GM21367 (cell line): ENCODE results near the gene PRR23E.

Experiments used
- ATAC-seq: cut with Tn5 transposase; IDR thresholded peaks from one replicate; pipeline ENCODE4 v1.9.1; 2021; ENCODE audit not compliant: unreplicated experiment

Gene PRR23E

DNA sequence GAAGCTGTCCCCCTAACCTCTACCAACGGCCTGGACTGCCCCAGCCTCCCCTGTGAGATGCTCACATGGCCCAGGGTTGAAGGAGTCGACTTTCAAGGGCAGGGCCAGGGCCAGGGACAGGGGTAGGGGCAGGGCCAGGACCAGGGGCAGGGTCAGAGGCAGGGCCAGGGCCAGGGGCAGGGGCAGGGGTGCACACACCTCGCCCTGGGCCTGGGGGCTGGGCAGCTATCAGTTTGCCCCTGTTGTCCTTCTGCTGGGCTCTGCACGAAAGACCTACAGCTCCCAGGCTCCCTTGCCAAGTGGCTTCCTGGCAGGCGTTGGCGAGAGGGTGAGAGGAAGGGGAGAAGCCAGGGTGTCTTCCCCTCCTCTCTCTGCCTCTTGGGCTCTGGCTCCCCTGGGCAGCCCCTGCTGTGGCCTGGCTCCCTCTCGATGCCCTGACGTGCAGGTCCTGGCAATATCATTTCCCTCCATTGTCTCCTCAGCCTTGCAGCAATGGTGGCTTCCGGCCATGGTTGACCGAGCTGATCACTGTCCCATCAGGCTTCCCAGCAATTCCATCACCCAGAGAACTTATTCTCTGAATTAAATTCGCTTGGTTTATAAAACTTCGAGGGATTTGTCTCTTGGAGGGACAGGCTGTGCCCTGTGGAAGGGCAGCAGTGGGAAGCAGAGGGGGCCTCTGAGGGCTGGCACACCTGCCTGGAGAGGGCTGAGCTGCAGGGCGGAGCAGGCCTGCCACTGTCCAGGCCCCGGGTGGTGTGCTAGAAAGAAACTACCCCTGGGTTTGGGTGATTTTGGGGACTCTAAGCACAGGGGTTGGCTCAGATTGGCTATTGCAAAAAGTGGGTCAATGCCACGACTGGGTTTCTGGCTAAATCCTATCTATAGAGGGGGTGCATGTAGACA lies 13.9 kb downstream of the PRR23E start:
- ATAC-seq = no peak

DNA sequence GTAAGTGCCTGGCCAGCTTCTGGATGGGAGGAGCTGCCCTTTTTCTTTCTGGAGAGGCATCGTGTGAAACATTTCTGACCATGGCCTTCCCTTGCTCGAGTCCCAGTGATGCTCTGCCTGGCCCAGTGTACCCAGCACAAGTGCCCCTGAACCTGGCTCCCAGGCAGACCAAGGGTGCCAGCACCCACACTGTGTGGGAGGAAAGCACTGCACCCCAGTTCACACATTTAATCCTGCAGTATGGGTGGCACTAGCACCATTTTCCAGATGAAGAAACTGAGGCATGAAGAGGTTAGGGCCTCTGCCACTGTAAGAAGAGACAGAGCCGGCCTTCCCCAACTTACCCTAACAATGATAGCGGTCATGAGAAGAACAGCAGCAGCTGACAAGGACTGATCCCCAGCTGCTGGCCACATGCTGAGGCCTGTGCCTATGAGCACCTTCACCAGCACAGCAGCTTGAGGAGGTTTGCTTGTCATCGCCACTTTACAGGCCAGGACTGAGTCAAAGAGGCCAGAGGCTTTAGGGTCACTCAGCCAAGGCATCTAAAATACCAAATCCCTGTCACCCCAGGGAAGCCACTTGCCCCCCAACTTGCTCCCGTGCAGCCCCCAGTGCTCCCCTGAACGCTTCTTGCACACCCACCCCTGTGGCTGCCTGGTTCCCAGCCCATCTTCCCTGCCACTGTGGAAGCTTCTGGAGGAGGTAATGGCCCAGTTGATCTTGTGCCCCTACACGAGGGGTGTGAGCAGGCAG lies 15.0 kb downstream of the PRR23E start:
- no peak for ATAC-seq

- ATAC-seq = no peak
Measured at GRCh38 chr3:127208483-127209100, 15.7 kb downstream of the PRR23E start.

- no peak for ATAC-seq
Measured at GRCh38 chr3:127209155-127209839, 16.4 kb downstream of the PRR23E start.

DNA sequence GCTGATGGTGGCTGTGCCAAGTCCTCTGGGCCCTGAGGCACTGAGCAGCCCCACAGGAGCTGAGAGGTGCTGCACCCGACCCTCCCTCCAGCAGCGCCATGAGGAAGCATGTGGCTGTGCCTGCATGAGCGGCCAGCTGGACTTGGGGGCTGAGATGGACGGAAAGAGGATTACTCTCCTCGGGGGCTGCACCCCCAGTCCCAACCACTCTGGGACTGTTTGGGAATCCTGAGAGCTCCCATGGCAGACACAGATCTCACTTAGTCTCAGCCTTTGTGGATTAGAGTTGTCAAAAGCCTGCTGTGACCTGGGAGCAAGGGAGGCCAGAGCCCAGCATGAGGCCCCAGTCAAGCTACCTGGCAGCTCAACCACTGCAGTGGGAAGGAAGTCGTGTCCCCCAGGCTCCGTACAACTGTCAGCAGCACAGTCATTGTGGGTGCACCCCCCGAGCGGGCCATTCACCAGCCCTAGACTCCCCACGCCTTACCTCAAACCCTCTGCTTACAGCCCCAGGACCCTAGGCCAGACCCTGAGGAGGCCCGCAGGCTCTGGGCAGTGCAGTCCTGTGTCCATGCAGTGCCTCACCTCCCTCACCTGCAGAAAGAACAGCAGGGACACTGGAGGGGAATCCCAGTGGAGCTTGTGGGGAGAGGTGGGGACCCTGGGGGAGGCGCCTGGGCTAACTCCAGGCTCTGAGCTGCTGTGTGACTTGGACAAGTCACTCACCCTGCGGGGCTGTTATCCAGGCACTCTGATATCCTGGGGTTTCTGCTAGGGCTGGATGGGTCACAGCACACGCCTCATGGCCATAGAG lies 17.1 kb downstream of the PRR23E start:
- no peak for ATAC-seq

DNA sequence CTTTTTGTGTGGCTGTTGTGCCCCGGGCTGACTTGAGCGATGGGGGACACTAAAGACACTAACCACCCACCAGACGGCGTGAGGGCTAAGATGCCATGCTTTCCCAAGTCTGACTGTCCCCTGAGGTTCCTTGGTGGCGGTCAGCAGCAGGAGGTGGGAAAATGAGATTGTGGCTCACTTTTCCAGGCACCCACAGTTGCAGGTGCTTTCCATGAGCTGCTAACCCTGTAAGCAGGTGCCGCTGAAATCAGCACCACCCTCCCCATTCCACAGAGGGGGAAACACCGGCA lies 17.7 kb downstream of the PRR23E start:
- no peak for ATAC-seq

DNA sequence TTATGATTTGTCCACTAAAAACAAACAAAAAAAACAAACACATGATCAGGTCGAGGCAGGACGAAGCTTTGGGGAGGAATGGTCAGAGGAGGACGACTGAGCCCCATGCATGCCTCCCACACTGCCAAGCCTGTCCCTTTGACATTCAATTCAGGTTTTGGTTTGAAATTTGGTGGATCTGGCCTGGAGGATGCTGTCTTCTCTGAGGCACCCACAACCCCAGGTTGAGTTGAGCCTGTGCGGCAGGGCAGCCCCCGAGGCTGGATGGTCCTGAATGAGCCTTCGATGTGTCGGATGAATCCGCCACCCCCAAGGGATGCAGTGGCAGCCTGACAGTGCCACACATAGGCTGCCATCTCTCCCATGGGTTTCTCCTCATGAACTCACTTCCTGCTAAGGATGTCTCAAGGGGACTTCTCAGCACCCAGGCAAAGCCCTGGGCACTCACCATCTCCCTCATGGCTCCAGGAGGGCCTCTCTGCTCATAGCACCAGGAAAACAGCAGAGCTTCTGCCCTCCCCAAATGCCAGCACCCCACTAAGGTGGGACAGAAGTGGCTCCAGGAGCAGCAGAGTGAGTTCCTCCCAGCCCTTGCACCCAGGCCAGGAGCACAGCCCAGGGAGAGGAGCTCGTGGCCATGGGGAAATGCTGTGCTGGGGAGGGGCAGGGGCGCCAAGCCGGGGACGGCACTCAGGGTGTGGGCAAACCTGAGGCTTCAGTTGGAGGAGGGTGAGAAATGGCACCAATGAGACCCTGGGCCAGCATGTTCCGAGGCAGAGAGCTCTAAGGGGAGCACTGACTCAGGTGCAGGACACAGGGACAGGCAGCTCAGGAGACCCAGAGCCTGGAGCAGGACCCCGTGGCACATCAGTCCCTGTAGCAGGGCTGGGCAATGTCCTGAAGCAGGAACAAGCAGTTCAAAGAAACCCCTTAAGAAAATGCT lies 18.5 kb downstream of the PRR23E start:
- ATAC-seq = no peak

GRCh38 chr3:127212231-127212630 lies 19.3 kb downstream of the PRR23E start:
- ATAC-seq = no peak

DNA sequence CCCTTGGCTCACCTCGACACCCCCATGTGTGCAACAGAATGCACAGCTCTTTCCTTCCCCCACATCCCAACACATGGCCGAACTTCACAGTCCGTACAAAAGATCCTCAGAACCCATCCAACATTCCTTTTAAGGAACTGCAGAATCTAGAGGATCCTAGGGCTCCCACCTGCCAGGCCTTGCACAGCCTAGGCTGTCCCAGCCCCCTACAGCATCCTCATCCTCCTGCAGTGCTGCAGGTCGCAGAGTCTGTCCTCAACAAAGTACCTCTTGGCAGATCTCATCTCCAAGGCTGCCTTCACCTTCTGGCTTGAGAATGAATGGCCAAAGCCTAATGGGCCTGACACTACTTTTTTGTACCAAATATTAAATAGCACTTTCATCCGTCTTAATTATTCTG lies 19.8 kb downstream of the PRR23E start:
- no peak for ATAC-seq

- ATAC-seq = no peak
Measured at GRCh38 chr3:127213381-127213918, 20.5 kb downstream of the PRR23E start.

GRCh38 chr3:127214975-127215374 lies 22.0 kb downstream of the PRR23E start:
- ATAC-seq = no peak

DNA sequence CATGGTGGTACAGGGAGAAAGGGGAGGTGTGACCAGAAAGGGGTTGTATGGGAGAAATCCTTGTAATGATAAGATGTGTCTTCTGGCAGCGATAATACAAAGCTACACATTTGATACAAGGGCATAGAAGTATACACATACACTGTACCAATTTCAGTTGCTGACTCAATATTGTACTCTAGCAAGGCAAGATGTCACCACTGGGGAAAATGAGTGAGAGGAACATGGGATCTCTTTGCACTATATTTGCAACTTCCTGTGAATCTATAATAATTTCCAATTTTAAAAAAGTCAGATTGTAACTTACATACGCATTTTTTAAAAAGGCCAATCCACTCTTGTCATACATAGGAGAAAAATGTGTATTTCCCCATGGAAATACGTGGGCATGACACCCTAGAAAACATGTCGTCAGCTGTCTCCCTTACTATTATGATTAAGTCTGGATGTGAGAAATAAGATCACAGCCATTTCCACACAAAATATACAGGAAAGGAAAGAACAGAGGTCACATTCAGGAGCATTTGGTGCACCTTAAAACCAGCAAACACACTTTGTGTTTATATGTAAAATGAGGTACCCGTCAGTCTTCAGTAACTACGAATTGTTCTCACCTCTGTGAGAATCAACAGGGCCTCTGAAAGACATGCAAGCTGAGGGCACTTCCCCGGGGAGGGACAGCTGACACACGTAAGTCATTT lies 22.9 kb downstream of the PRR23E start:
- no peak for ATAC-seq

DNA sequence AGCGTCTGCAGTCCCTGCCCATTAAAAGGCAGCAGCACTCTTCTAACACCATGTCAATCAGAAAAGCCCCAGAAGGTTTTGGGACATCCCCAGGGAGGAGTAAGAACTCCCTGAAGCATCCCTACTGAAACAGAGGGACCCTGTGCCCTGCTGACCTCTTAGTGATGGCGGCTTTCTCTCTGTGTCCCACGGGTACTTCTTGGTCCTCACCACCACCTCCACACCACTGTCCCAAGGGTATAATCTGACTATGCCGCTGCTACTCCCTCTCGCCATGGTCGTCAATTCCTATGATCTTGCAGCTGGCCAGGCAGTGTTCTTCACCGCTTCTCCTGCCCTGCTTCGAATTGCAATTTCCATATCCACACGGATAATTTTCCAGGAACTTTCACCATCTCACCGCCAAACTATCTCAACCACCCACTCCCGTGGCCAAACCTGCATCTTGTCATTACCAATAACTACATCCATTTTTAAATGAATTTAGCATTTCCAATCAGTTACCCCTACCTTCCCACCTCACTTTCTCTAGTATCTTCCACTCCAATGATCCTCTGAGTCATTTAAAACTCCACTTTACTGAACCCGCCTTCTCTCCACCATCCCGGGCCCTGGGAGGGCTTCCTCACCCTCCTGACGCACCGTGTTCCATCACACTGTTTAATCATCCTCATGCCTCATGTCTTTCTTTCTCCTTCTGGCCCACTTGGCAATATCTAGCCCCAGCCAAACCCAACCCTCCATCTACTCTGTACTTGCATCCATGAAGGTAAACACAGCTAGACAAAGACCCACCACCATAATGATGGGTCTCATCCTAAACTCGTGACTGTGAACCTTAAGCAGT lies 23.7 kb downstream of the PRR23E start:
- ATAC-seq = no peak

GRCh38 chr3:127217596-127218453 lies 24.9 kb downstream of the PRR23E start:
- ATAC-seq = no peak

- ATAC-seq = no peak
Measured at GRCh38 chr3:127218454-127218922, 25.6 kb downstream of the PRR23E start.

- no peak for ATAC-seq
Measured at GRCh38 chr3:127220497-127220896, 27.6 kb downstream of the PRR23E start.

- no peak for ATAC-seq
Measured at GRCh38 chr3:127221037-127221436, 28.1 kb downstream of the PRR23E start.
